Muscle layer of duodenum (tissue), 2 donors: ENCODE data around the gene OTOA.
"Not testable (repeated sequence)": the region's sequence is repeated elsewhere in the genome, so short reads cannot be mapped to it uniquely, and the experiment has no call there.

Experiments
- H3K27ac ChIP-seq: one replicate; pipeline ENCODE4 v1.7.0; 2013; ENCODE audit warnings: mild to moderate bottlenecking, low read length
- H3K27me3 ChIP-seq: one replicate; pipeline ENCODE4 v1.7.0; 2013; ENCODE audit warnings: low read depth, mild to moderate bottlenecking, control low read depth, low read length
- H3K36me3 ChIP-seq, 2 donors: one replicate each; pipeline ENCODE4 v1.7.0; 2013; ENCODE audit warnings: low read length in 2 of 2, control low read depth in 1 of 2, mild to moderate bottlenecking in 1 of 2; ENCODE audit not compliant: insufficient read depth in 2 of 2, control insufficient read depth in 1 of 2
- H3K4me1 ChIP-seq, 2 donors: one replicate each; pipeline ENCODE4 v1.7.0; 2013; ENCODE audit warnings: low read length in 2 of 2, mild to moderate bottlenecking in 2 of 2, control low read depth in 1 of 2, moderate library complexity in 1 of 2; ENCODE audit not compliant: insufficient read depth in 2 of 2, control insufficient read depth in 1 of 2
- H3K4me3 ChIP-seq, 2 donors: one replicate each; pipeline ENCODE4 v1.7.0; 2013; ENCODE audit warnings: low read length in 2 of 2, low read depth in 1 of 2, mild to moderate bottlenecking in 1 of 2
- H3K9me3 ChIP-seq, 2 donors: one replicate each; pipeline ENCODE4 v1.7.0; 2013; ENCODE audit warnings: low read length in 2 of 2, control low read depth in 1 of 2, mild to moderate bottlenecking in 1 of 2; ENCODE audit not compliant: control insufficient read depth in 1 of 2
- donor health status: healthy.

OTOA gene

GRCh38 chr16:21684199-21684598 is 20.4 kb downstream of the OTOA start:
- H3K27me3 ChIP-seq, result peaks cover 3% of the 10 kb centered on the region
- no peaks in the 10 kb centered on the region for H3K4me1 ChIP-seq
- H3K9me3 ChIP-seq, result peaks cover 0 to 5% of the 10 kb centered on the region in 2 donors
- no peak overlapping the region for H3K27ac ChIP-seq
- H3K4me3 ChIP-seq, result no peak overlapping the region
- H3K36me3 ChIP-seq, result no peaks in the 10 kb centered on the region

- H3K4me1 ChIP-seq, result no peaks in the 10 kb centered on the region
- H3K9me3 ChIP-seq, result peaks cover 0 to 5% of the 10 kb centered on the region in 2 donors
- no peak overlapping the region for H3K27ac ChIP-seq
- peaks cover 3% of the 10 kb centered on the region for H3K27me3 ChIP-seq
- no peak overlapping the region for H3K4me3 ChIP-seq
- no peaks in the 10 kb centered on the region for H3K36me3 ChIP-seq
These were observed 21.3 kb downstream of the OTOA start for GRCh38 chr16:21685034-21685455.

- H3K9me3 ChIP-seq, result peaks cover 0 to 5% of the 10 kb centered on the region in 2 donors
- H3K4me3 ChIP-seq, result no peak overlapping the region
- no peak overlapping the region for H3K27ac ChIP-seq
- no peaks in the 10 kb centered on the region for H3K4me1 ChIP-seq
- no peaks in the 10 kb centered on the region for H3K36me3 ChIP-seq
- no peaks in the 10 kb centered on the region for H3K27me3 ChIP-seq
These were observed 25.3 kb downstream of the OTOA start for GRCh38 chr16:21689107-21689506.

GRCh38 chr16:21690967-21691366 is 27.2 kb downstream of the OTOA start:
- H3K27me3 ChIP-seq, H3K9me3 ChIP-seq, H3K27ac ChIP-seq, H3K36me3 ChIP-seq, H3K4me3 ChIP-seq, H3K4me1 ChIP-seq: not testable (repeated sequence)

GRCh38 chr16:21694609-21695008 is 30.8 kb downstream of the OTOA start:
- Histone ChIP-seq H3K4me3 (no peak overlapping the region), H3K9me3 (no peaks in the 10 kb centered on the region), H3K27ac (no peak overlapping the region), H3K27me3 (no peaks in the 10 kb centered on the region), H3K4me1 (no peaks in the 10 kb centered on the region), H3K36me3 (no peaks in the 10 kb centered on the region)

- Histone ChIP-seq H3K36me3 (no peaks in the 10 kb centered on the region), H3K27me3 (no peaks in the 10 kb centered on the region), H3K27ac (no peak overlapping the region), H3K4me1 (no peaks in the 10 kb centered on the region), H3K9me3 (no peaks in the 10 kb centered on the region), H3K4me3 (no peak overlapping the region)
These were observed 33.3 kb downstream of the OTOA start for GRCh38 chr16:21697032-21697431.

GRCh38 chr16:21698169-21699032 is 34.6 kb downstream of the OTOA start:
- H3K4me3 ChIP-seq, result no peak overlapping the region
- no peaks in the 10 kb centered on the region for H3K36me3 ChIP-seq
- H3K4me1 ChIP-seq, result no peaks in the 10 kb centered on the region
- H3K9me3 ChIP-seq, result no peaks in the 10 kb centered on the region
- H3K27me3 ChIP-seq, result no peaks in the 10 kb centered on the region
- H3K27ac ChIP-seq, result no peak overlapping the region

GRCh38 chr16:21701271-21701670 is 37.5 kb downstream of the OTOA start:
- Histone ChIP-seq H3K27me3 (no peaks in the 10 kb centered on the region), H3K4me1 (no peaks in the 10 kb centered on the region), H3K4me3 (no peak overlapping the region), H3K9me3 (no peaks in the 10 kb centered on the region), H3K36me3 (no peaks in the 10 kb centered on the region), H3K27ac (no peak overlapping the region)

GRCh38 chr16:21702276-21702675 is 38.5 kb downstream of the OTOA start:
- Histone ChIP-seq H3K4me1 (no peaks in the 10 kb centered on the region), H3K9me3 (no peaks in the 10 kb centered on the region), H3K4me3 (no peak overlapping the region), H3K36me3 (no peaks in the 10 kb centered on the region), H3K27me3 (no peaks in the 10 kb centered on the region), H3K27ac (no peak overlapping the region)

- Histone ChIP-seq H3K36me3 (no peaks in the 10 kb centered on the region), H3K9me3 (no peaks in the 10 kb centered on the region), H3K27me3 (no peaks in the 10 kb centered on the region), H3K27ac (no peak overlapping the region), H3K4me1 (no peaks in the 10 kb centered on the region), H3K4me3 (no peak overlapping the region)
These were observed 39.4 kb downstream of the OTOA start for GRCh38 chr16:21703156-21703555.

- no peaks in the 10 kb centered on the region for H3K4me1 ChIP-seq
- H3K27me3 ChIP-seq, result no peaks in the 10 kb centered on the region
- H3K36me3 ChIP-seq, result no peaks in the 10 kb centered on the region
- no peak overlapping the region for H3K4me3 ChIP-seq
- H3K27ac ChIP-seq, result no peak overlapping the region
- no peaks in the 10 kb centered on the region for H3K9me3 ChIP-seq
These were observed 39.9 kb downstream of the OTOA start for GRCh38 chr16:21703589-21704174.
